ENCODE results near the gene PSAP. TPM values are rescaled to one million over a fixed set of nuclear protein-coding genes. Genes with fewer than 3 reads are reported as not detected.

The PSAP gene
- polyA plus RNA-seq, 1 donor from 2014 or later: 651 TPM

GRCh38 chr10:71767420-71768035 lies 83.5 kb downstream of the PSAP start (continued):
- TF ChIP-seq TAF1 (IDR thresholded peaks at IDR 0.05; ENCODE audit: low read depth) (no peak), POLR2AphosphoS5 (IDR thresholded peaks at IDR 0.05) (no peak)

GRCh38 chr10:71766717-71767419 lies 84.2 kb downstream of the PSAP start:
- no peak overlapping the region for H3K9ac ChIP-seq (ENCODE audit: low read length)
- H3K27me3 ChIP-seq (ENCODE audit: insufficient read depth, low read depth, low read length): no peaks in the 10 kb centered on the region
- no peak overlapping the region for H2AFZ ChIP-seq (ENCODE audit: low read depth, low read length)
- no peak overlapping the region for H3K4me2 ChIP-seq (ENCODE audit: low read length)
- H3K9me3 ChIP-seq (ENCODE audit: low read length): no peaks in the 10 kb centered on the region
- H3K36me3 ChIP-seq (ENCODE audit: insufficient read depth, low read length): no peaks in the 10 kb centered on the region
- H3K9me2 ChIP-seq (ENCODE audit: insufficient read depth, low read length): no peaks in the 10 kb centered on the region
- TF ChIP-seq, protein P1, sequence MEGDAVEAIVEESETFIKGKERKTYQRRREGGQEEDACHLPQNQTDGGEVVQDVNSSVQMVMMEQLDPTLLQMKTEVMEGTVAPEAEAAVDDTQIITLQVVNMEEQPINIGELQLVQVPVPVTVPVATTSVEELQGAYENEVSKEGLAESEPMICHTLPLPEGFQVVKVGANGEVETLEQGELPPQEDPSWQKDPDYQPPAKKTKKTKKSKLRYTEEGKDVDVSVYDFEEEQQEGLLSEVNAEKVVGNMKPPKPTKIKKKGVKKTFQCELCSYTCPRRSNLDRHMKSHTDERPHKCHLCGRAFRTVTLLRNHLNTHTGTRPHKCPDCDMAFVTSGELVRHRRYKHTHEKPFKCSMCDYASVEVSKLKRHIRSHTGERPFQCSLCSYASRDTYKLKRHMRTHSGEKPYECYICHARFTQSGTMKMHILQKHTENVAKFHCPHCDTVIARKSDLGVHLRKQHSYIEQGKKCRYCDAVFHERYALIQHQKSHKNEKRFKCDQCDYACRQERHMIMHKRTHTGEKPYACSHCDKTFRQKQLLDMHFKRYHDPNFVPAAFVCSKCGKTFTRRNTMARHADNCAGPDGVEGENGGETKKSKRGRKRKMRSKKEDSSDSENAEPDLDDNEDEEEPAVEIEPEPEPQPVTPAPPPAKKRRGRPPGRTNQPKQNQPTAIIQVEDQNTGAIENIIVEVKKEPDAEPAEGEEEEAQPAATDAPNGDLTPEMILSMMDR (IDR thresholded peaks at IDR 0.05; ENCODE audit: poor library complexity, severe bottlenecking): no peak
- TF ChIP-seq SMC3 (conservative IDR thresholded peaks at IDR 0.05; ENCODE audit: poor library complexity): no peak
- no peak for TF ChIP-seq TAF1 (IDR thresholded peaks at IDR 0.05; ENCODE audit: low read depth)
- H3K27ac ChIP-seq (ENCODE audit: low read length): no peak overlapping the region
- H3F3A ChIP-seq (ENCODE audit: insufficient read depth, low read length, poor library complexity, severe bottlenecking): no peaks in the 10 kb centered on the region
- H3K4me3 ChIP-seq (ENCODE audit: low read length): no peak overlapping the region
- no peaks in the 10 kb centered on the region for H3K79me2 ChIP-seq (replicated peaks; ENCODE audit: insufficient read depth, low read length)
- no peaks in the 10 kb centered on the region for H4K20me1 ChIP-seq (ENCODE audit: insufficient read depth)

Small RNA genes within 50 kb of the gene (small RNA-seq; reads per million reads assigned to genes)
- gene MIR7152 (0 to 0.99 (median 0.39) reads per million in 3 experiments), gene RNU7-38P (0 to 0.57 (median 0.13) reads per million in 3 experiments)

Other genes with a start within 250 kb of the PSAP start
- 0.11 TPM in 1 of 2 replicates, not detected in the other for gene C10orf105, start 131.5 kb downstream of the PSAP start, polyA plus RNA-seq
- gene VSIR, start 77.7 kb downstream of the PSAP start, polyA plus RNA-seq: not detected in 2 replicates
- 4.1 and 6.0 TPM in 2 replicates for gene CHST3, start 113.1 kb upstream of the PSAP start, polyA plus RNA-seq
- 5.6 and 6.2 TPM in 2 replicates for gene SPOCK2, start 237.3 kb upstream of the PSAP start, polyA plus RNA-seq

Measured in neural cell (in vitro differentiated cells).